Caki2 (cell line): ENCODE data around the gene A2M. TPM values are rescaled to one million over a fixed set of nuclear protein-coding genes. Genes with fewer than 3 reads are reported as not detected.

Source experiments
- DNase-seq: peaks from one replicate; pipeline ENCODE4 v3.0.0-alpha.2; 2015; ENCODE audit warnings: low read depth
- in situ Hi-C: cut with HindIII; loops from 2 replicates; pipeline ENCODE4 v1.10.0; 2016; ENCODE audit warnings: low sequenced_read_pairs, low pct_unique_long_range_greater_than_20kb, mixed read lengths
- total RNA-seq: library from RNA; depleted of rRNA; stranded (reverse); fragments of >200 nt; shearing (Covaris generic); gene quantifications from 2 replicates; pipeline ENCODE4 v1.2.3, GENCODE V29; 2014; ENCODE audit warnings: low replicate concordance

Gene A2M
- total RNA-seq, 1 experiment from 2014 or later, result not detected

- in situ Hi-C loops, result no loop called here
- no peak for DNase-seq
Observed at GRCh38 chr12:9104767-9105423, 10.8 kb downstream of the A2M start.

DNA sequence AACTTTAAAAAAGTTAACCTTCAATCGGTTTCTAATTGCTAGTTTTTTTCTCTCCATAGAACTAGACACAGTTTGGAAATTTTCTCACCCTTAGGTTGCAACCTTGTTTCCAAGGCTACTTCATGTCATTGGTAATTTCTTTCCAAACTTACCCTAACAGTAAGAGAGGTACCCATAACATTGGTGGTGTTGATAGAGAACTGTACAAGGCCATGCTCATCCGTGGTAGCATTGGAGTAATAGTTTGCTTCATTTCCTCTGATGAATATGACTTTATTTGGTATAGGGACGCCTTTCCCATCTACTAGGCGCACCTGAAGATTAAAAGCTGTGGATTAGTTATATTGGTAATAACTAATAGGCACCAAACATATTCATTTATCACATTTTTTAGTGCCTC lies 11.6 kb downstream of the A2M start:
- in situ Hi-C loops, result no loop called here
- DNase-seq, result no peak

DNA sequence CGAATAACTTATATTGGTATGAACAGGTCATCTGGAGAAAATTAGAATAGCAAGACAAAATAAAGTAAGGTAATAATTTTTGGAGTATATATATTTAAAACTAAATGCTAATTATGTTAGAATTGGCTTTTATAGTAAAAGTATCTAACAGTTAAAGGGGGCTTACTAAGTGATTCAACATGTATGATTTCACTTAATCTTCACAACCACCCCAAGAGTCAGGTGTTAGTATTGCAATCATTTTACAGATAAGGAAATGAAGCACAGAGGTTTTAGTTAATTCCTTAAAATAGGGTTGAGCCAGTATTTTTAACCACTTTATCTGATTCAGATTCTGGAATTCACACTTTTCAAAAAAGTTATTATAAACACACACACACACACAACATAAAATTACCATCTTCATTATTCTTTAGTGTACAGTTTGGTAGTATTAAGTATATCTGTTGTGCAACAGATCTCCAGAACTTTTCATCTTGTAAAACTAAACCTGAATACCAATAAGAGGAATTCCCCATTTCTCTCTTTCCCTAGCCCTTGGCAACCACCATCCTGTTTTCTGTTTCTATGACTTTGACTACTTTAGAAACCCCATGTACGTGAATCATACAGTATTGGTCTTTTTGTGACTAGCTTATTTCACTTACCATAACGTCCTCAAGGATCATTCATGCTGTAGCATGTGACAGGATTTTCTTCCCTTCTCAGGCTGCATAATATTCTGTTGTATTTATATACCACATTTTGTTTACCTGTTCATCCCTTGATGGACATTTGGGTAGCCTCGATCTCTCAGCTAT lies 12.5 kb downstream of the A2M start:
- no peak for DNase-seq
- in situ Hi-C loops, result no loop called here

DNA sequence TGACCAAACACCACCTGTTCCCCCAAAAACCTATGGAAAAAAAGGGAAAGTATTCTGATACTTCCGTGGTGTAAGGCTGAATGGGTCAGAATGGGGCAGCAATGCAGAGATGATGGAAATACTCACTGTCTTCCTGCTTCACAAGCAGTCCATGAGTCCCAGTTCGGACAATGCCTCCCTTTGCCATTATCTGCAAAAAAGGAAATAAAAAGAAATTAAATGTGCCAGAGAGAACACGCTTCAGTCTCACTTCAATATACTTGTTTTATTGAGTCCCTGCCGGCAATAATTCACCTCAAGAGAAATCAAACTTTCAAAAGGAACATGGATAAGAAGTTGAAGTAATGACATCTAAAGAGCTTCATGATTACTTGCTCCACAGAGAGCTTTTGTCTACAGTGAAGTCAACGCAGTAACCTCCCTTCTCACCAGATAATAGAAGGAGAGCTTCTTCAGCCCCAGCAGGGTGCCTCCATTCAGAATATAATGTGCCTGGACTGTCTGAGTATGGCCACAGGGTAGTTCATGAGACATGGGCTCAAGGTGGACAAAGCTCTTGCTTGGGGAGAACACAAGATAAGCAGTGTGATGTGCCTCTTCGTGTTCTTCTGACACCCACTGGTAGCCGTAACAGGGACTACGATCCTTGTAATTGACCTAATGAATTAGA lies 14.6 kb downstream of the A2M start:
- in situ Hi-C loops, result no loop called here
- no peak for DNase-seq

DNA sequence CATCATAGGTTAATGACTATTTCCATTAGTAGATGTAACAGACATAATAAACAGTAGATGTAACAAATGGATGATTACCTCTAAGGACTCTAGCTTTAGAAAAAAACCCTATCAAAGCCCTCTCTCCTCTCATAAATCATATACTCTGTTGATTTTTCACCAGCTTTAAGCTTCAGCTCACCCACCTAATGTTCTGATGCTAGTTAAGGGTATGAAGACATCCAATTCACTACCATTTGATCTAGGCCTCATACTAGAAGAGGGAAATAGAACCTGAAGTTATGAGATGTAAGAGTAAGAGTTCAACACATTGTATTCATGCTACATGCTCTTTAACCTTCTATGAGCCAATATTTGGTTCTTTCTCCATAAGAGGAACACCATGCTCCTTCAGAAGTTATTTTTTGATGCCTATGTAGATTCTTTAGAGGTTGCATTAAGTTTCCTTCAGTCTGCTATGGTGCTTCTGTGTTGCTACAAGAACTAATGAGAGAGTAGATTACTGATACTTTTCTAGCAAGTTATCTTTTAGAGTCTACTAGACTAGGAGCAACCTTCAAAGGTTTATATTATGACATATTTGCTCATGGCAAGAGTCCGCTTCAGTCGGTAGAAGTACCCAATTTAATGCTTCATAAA lies 16.0 kb downstream of the A2M start:
- no peak for DNase-seq
- in situ Hi-C loops, result no loop called here

- DNase-seq, result no peak
- in situ Hi-C loops, result no loop called here
Observed at GRCh38 chr12:9098463-9099026, 17.2 kb downstream of the A2M start.

- in situ Hi-C loops, result no loop called here
- DNase-seq, result no peak
Observed at GRCh38 chr12:9098115-9098452, 17.6 kb downstream of the A2M start.

- in situ Hi-C loops, result no loop called here
- no peak for DNase-seq
Observed at GRCh38 chr12:9096563-9097176, 19.0 kb downstream of the A2M start.

DNA sequence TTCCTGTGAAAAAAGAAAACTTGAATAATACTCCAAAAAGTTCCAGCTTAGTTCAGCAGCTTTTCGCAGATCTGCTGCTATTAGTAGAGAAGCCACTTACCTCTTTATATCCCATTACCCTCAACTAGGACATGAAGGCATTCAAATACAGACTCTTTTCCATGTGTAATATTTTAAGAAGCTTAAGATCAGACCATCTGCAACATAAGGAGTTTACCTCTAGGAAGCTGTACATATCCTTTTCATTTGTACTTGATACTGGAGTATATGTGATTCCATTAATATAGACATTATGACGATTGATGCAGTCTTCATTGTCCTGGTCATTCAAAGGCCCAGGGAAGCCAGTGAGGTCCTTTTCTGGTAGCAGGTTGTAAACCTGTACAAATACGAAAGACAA lies 20.4 kb downstream of the A2M start:
- in situ Hi-C loops, result no loop called here
- DNase-seq, result no peak

DNA sequence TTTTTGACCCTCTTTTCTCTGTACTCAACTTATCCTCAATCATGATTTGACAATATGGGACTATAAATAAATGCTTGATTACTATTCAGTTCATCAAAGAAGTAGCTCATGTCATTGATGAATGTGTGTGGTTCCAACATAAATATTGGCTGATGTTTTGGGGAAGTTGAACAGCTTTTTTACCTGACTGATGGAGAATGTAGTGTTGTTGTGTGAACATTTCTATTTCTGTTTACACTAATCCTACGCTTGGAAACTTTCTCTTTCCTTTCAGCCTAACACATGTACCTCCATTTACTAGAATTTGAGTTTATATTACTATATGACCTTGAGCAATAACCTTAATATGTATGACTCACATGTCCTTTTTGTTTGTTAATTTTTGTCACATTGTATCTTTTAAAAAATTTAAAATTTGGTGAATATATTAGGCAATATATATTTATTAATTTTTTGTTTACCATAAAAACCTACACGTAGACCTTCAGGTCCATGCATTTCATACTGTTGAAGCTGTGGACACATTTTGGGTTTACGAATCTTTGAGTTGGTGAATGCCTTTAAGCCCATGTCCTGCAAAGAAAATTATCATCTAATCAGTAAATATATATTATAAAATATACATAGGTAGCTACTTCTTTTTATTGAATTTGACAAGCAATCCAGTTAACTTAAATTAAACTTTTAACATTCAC lies 21.1 kb downstream of the A2M start:
- in situ Hi-C loops, result no loop called here

GRCh38 chr12:9091891-9092598 lies 23.7 kb downstream of the A2M start:
- in situ Hi-C loops, result no loop called here
- no peak for DNase-seq

More for the DNA sequence above, 21.1 kb downstream of the A2M start:
- DNase-seq, result no peak

- in situ Hi-C loops, result no loop called here
- DNase-seq, result no peak
Observed at GRCh38 chr12:9090220-9090619, 25.5 kb downstream of the A2M start.

- in situ Hi-C loops, result no loop called here
- DNase-seq, result no peak
Observed at GRCh38 chr12:9087087-9087835, 28.5 kb downstream of the A2M start.

GRCh38 chr12:9086087-9086486 lies 29.6 kb downstream of the A2M start:
- in situ Hi-C loops, result no loop called here
- DNase-seq, result no peak

- no peak for DNase-seq
- in situ Hi-C loops, result no loop called here
Observed at GRCh38 chr12:9084417-9084816, 31.3 kb downstream of the A2M start.

GRCh38 chr12:9083793-9084192 lies 31.9 kb downstream of the A2M start:
- in situ Hi-C loops, result no loop called here
- DNase-seq, result no peak
